ENCODE measurements around the gene MRAP. TPM values are rescaled to one million over a fixed set of nuclear protein-coding genes. Genes with fewer than 3 reads are reported as not detected.

Gene MRAP
- total RNA-seq, 1 experiment from 2014 or later, result not detected

GRCh38 chr21:32360401-32360975, 61.8 kb downstream of the MRAP start:
- H3K79me2 ChIP-seq (ENCODE audit: low read depth), result no peaks in the 10 kb centered on the region
- no peaks in the 10 kb centered on the region for H3K9me3 ChIP-seq (ENCODE audit: insufficient read depth, low read depth)
- H4K20me1 ChIP-seq (ENCODE audit: insufficient read depth), result no peaks in the 10 kb centered on the region
- no peak overlapping the region for H3K27ac ChIP-seq
- TF ChIP-seq EZH2 (IDR thresholded peaks at IDR 0.05; ENCODE audit: low read depth), result no peak
- no peak for TF ChIP-seq CTCF (conservative IDR thresholded peaks at IDR 0.05)
- no peak overlapping the region for H2AFZ ChIP-seq
- POLR2A ChIA-PET (ENCODE audit: unreplicated experiment), result no interaction called here
- CTCF ChIA-PET, result no interaction called here
- intact Hi-C loops (cut with micrococcal nuclease; ENCODE audit: unreplicated experiment), result no loop called here
- H3K4me1 ChIP-seq (replicated peaks; ENCODE audit: insufficient read depth), result no peaks in the 10 kb centered on the region
- no TSS peak for BruUV-seq (replicated peaks)
- H3K4me3 ChIP-seq, result no peak overlapping the region
- no peak overlapping the region for H3K4me2 ChIP-seq
- H3F3A ChIP-seq (ENCODE audit: insufficient read depth, low read depth), result no peaks in the 10 kb centered on the region
- 0 out of 2 replicates have a peak, but pooled peaks cover 3% of the 10 kb centered on the region for H3K36me3 ChIP-seq (ENCODE audit: low read depth)
- no peak for DNase-seq
- H3K27me3 ChIP-seq (ENCODE audit: insufficient read depth, low read depth), result no peaks in the 10 kb centered on the region
- H3K9me2 ChIP-seq (ENCODE audit: insufficient read depth), result no peaks in the 10 kb centered on the region

Other genes starting within 250 kb of the MRAP start
- 17.5 and 18.8 TPM in 2 replicates for gene MIS18A, start 19.8 kb upstream of the MRAP start, total RNA-seq (2021)
- 11.0 TPM in 2 replicates for gene URB1, start 94.2 kb downstream of the MRAP start, total RNA-seq (2021)
- gene EVA1C, start 113.9 kb downstream of the MRAP start, total RNA-seq (2021), result 3.0 and 3.1 TPM in 2 replicates

All from PC-9 (cell line).